K562 (cell line): ENCODE results near the gene TIMM22. TPM values are rescaled to one million over a fixed set of nuclear protein-coding genes. Genes with fewer than 3 reads are reported as not detected.

Experiments
- ATAC-seq: fragments of 200-7000 bp; cut with Tn5 transposase; 3 replicates; pipeline ENCODE4 v1.9.1; 2020; ENCODE audit warnings: moderate library complexity
- BruUV-seq: library from RNA; stranded (reverse); fragments of 400-500 nt; replicated peaks from 2 replicates; lab custom pipeline; 2021; lab: Mats Ljungman, UMichigan
- CTCF ChIA-PET: fragments of 300-600 bp; formaldehyde crosslinking; extraction: SDS; loops from one replicate; lab custom pipeline; 2021; ENCODE audit warnings: low intra/inter-chr PET ratio; lab: Yijun Ruan, JAX
- POLR2A ChIA-PET: fragments of 300-600, 350-650 bp; sonication (Branson Sonifier 250); formaldehyde crosslinking; extraction: SDS; loops from one replicate; lab custom pipeline; 2021; ENCODE audit warnings: antibody characterized with exemption, inconsistent platforms; lab: Yijun Ruan, JAX
- DNase-seq, 4 experiments: peaks; one replicate each; pipeline versions ENCODE4 v3.0.0 to v3.0.0-alpha.2; 2011 to 2018; ENCODE audit warnings: low spot score in 3 of 4, mixed read lengths in 3 of 4; ENCODE audit errors: extremely low read depth in 1 of 4
- FAIRE-seq: peaks from 2 replicates; lab custom pipeline; 2011; peaks lifted over from hg19 to GRCh38; lab: Jason Lieb, UNC
- H2AFZ ChIP-seq: 2 replicates; pipeline ENCODE4 v1.6.0; 2011; ENCODE audit warnings: low read depth, low read length, control low read depth, inconsistent platforms
- H3K27ac ChIP-seq: fragments of 200-600 bp; 3 replicates; pipeline ENCODE4 v1.8.0; 2011; ENCODE audit warnings: low read depth, mild to moderate bottlenecking, control low read depth, inconsistent platforms, low read length, moderate library complexity, mixed read lengths; ENCODE audit errors: extremely low read depth
- H3K27me3 ChIP-seq, 2 experiments: fragments of 300-600 bp in 1 of 2; 2 replicates in 1 of 2; 3 replicates in 1 of 2; pipeline versions ENCODE4 v1.6.0 to v1.8.0; 2011; ENCODE audit warnings: inconsistent platforms in 2 of 2, low read length in 2 of 2, mild to moderate bottlenecking in 1 of 2, mixed read lengths in 1 of 2, moderate library complexity in 1 of 2; ENCODE audit not compliant: control insufficient read depth in 2 of 2, insufficient read depth in 2 of 2
- H3K36me3 ChIP-seq: fragments of 300-600 bp; 3 replicates; pipeline ENCODE4 v1.8.0; 2011; ENCODE audit warnings: mild to moderate bottlenecking, low read length, inconsistent platforms; ENCODE audit not compliant: control insufficient read depth, insufficient read depth
- H3K4me1 ChIP-seq, 2 experiments: fragments of 200-600 bp in 1 of 2; replicated peaks in 1 of 2; 2 replicates in 1 of 2; 3 replicates in 1 of 2; pipeline versions ENCODE4 v1.5.1 to v1.8.0; 2011; ENCODE audit warnings: inconsistent platforms in 2 of 2, low read length in 2 of 2, mild to moderate bottlenecking in 1 of 2, mixed read lengths in 1 of 2, moderate library complexity in 1 of 2; ENCODE audit not compliant: control insufficient read depth in 2 of 2, insufficient read depth in 2 of 2
- H3K4me2 ChIP-seq: 2 replicates; pipeline ENCODE4 v1.6.1; 2011; ENCODE audit warnings: low read length, control low read depth, inconsistent platforms, mixed read lengths; ENCODE audit not compliant: insufficient read depth
- H3K4me3 ChIP-seq: fragments of 200-600 bp; sonication (generic), shearing (Covaris generic); 2 replicates; pipeline ENCODE4 v1.5.1; 2016; ENCODE audit warnings: control low read depth, inconsistent platforms
- H3K79me2 ChIP-seq: fragments of 200-600 bp; 3 replicates; pipeline ENCODE4 v1.8.0; 2011; ENCODE audit warnings: low read length, inconsistent platforms; ENCODE audit not compliant: control insufficient read depth, insufficient read depth
- H3K9ac ChIP-seq, 2 experiments: 2 replicates each; pipeline versions ENCODE4 v1.6.0 to v1.6.1; 2011; ENCODE audit warnings: low read depth in 2 of 2, low read length in 2 of 2, control low read depth in 1 of 2, inconsistent platforms in 1 of 2, mild to moderate bottlenecking in 1 of 2, mixed read lengths in 1 of 2; ENCODE audit not compliant: insufficient read depth in 1 of 2
- H3K9me1 ChIP-seq: one replicate; pipeline ENCODE4 v1.6.0; 2011; ENCODE audit warnings: inconsistent platforms, mild to moderate bottlenecking, low read length, moderate library complexity; ENCODE audit not compliant: control insufficient read depth, insufficient read depth
- H3K9me3 ChIP-seq: replicated peaks from 2 replicates; pipeline ENCODE4 v1.5.1; 2011; ENCODE audit warnings: low read depth, low read length, inconsistent platforms; ENCODE audit not compliant: control insufficient read depth, insufficient read depth
- H4K20me1 ChIP-seq: replicated peaks from 2 replicates; pipeline ENCODE4 v1.6.1; 2011; ENCODE audit warnings: low read length, inconsistent platforms, mixed read lengths; ENCODE audit not compliant: control insufficient read depth, insufficient read depth
- DEAF1 ChIP-seq: fragments of 450-650 bp; formaldehyde crosslinking; IDR thresholded peaks from 2 replicates; pipeline ENCODE4 v1.4.0; 2020; ENCODE audit warnings: mild to moderate bottlenecking, moderate library complexity
- ELF2 ChIP-seq: fragments of 250-450 bp; sonication (Bioruptor Pico); IDR thresholded peaks from 2 replicates; pipeline ENCODE4 v1.5.0; 2021; ENCODE audit warnings: mild to moderate bottlenecking
- FOXJ2 ChIP-seq: fragments of 200-800 bp; sonication (Bioruptor generic); IDR thresholded peaks from 2 replicates; pipeline ENCODE4 v1.6.1; 2016; ENCODE audit warnings: missing genetic modification characterization, missing compliant biosample characterization
- HIVEP1 ChIP-seq: fragments of 250-450 bp; sonication (Bioruptor Pico); IDR thresholded peaks from 2 replicates; pipeline ENCODE4 v1.4.0; 2020; ENCODE audit warnings: mild to moderate bottlenecking
- HMGN3 ChIP-seq: IDR thresholded peaks from 2 replicates; pipeline ENCODE4 v1.6.1; 2011; ENCODE audit warnings: borderline replicate concordance, low read depth, mild to moderate bottlenecking, mixed read lengths, low read length; ENCODE audit not compliant: insufficient read length; ENCODE audit errors: extremely low read depth
- MEF2A ChIP-seq: IDR thresholded peaks from 2 replicates; pipeline ENCODE4 v1.6.1; 2011; ENCODE audit warnings: low read depth, mild to moderate bottlenecking, low read length, moderate library complexity; ENCODE audit not compliant: control insufficient read depth
- MEF2D ChIP-seq: conservative IDR thresholded peaks from 2 replicates; pipeline ENCODE4 v1.6.1; 2016; ENCODE audit warnings: low read depth, missing genetic modification characterization, missing compliant biosample characterization
- MTA2 ChIP-seq: fragments of 450-650 bp; IDR thresholded peaks from 2 replicates; pipeline ENCODE4 v1.6.1; 2016; ENCODE audit warnings: low read depth
- NFYB ChIP-seq: IDR thresholded peaks from 2 replicates; pipeline ENCODE4 v1.6.1; 2011; ENCODE audit warnings: mild to moderate bottlenecking, moderate library complexity; ENCODE audit not compliant: insufficient read length; ENCODE audit errors: extremely low read depth
- NRF1 ChIP-seq, 2 experiments: fragments of 450-650 bp; IDR thresholded peaks in 1 of 2; conservative IDR thresholded peaks in 1 of 2; 2 replicates each; pipeline ENCODE4 v1.6.1; 2014; ENCODE audit warnings: mild to moderate bottlenecking in 2 of 2
- SMAD2 ChIP-seq: fragments of 150-350 bp; IDR thresholded peaks from 2 replicates; pipeline ENCODE4 v1.6.1; 2014; ENCODE audit warnings: low read depth, mild to moderate bottlenecking, low read length
- SMC3 ChIP-seq: conservative IDR thresholded peaks from 2 replicates; pipeline ENCODE4 v1.6.1; 2011; ENCODE audit warnings: low read depth, low read length, improper control_type of control experiment; ENCODE audit not compliant: insufficient read depth
- SNAPC5 ChIP-seq: fragments of 250-450 bp; sonication (Bioruptor Pico); IDR thresholded peaks from 2 replicates; pipeline ENCODE4 v1.8.0; 2021; ENCODE audit warnings: moderate library complexity, mild to moderate bottlenecking, inconsistent platforms
- SNRNP70 ChIP-seq: fragments of 200-400 bp; formaldehyde crosslinking; optimal IDR thresholded peaks from 2 replicates; pipeline ENCODE3; 2017; ENCODE audit warnings: low read depth, low read length
- SPI1 ChIP-seq: IDR thresholded peaks from 2 replicates; pipeline ENCODE4 v1.6.1; 2011; ENCODE audit warnings: low read depth, low read length, control low read depth, borderline replicate concordance
- TCFL5 ChIP-seq: fragments of 250-450 bp; sonication (Bioruptor Pico); conservative IDR thresholded peaks from 2 replicates; pipeline ENCODE4 v1.6.1; 2021; ENCODE audit warnings: mild to moderate bottlenecking, moderate library complexity, matching md5 sums
- ZBTB9 ChIP-seq: fragments of 450-650 bp; formaldehyde crosslinking; IDR thresholded peaks from 2 replicates; pipeline ENCODE4 v1.4.0; 2020; ENCODE audit warnings: mild to moderate bottlenecking, moderate library complexity
- ZNF263 ChIP-seq: sonication (generic); formaldehyde crosslinking; IDR thresholded peaks from 2 replicates; pipeline ENCODE4 v1.8.0; 2022; ENCODE audit warnings: mild to moderate bottlenecking, missing genetic modification reagents, borderline replicate concordance
- ZNF507 ChIP-seq: conservative IDR thresholded peaks from 2 replicates; pipeline ENCODE4 v1.6.1; 2017; ENCODE audit warnings: missing genetic modification characterization, missing compliant biosample characterization
- ZSCAN32 ChIP-seq: fragments of 450-650 bp; formaldehyde crosslinking; IDR thresholded peaks from 2 replicates; pipeline ENCODE4 v1.4.0; 2020; ENCODE audit warnings: mild to moderate bottlenecking, moderate library complexity
- WGBS: fragments of 100-300 bp; shearing (Covaris generic); methylation state at CpG from one replicate; pipeline ENCODE4 v1.1.6; 2016; ENCODE audit warnings: low coverage, mixed read lengths; ENCODE audit not compliant: insufficient coverage; ENCODE audit errors: missing lambda C conversion rate; 5-methylcytosine and 5-hydroxymethylcytosine counted together
- in situ Hi-C: fragments of 300-500 bp; cut with MboI; formaldehyde crosslinking; loops from 4 replicates; pipeline ENCODE4 v1.15.0; 2018; ENCODE audit warnings: inconsistent platforms, mixed read lengths
- intact Hi-C: fragments of 100-400 bp; cut with micrococcal nuclease; formaldehyde crosslinking; loops from 2 replicates; pipeline ENCODE4 v1.14.2; 2022
- polyA plus RNA-seq, 8 experiments: library from polyadenylated mRNA; depleted of rRNA in 4 of 8; stranded (reverse) in 5 of 8; unstranded in 3 of 8; fragments of >200 nt; fragmentation: Nextera tagmentation in 2 of 8; fragmentation: Illumina TruSeq in 1 of 8; extraction: Ambion mirVana in 2 of 8; extraction: Trizol in 1 of 8; gene quantifications; 2 replicates each; pipeline versions ENCODE4 v1.2.1 to v1.2.3, GENCODE V29; 2011 to 2014; ENCODE audit warnings: inconsistent platforms in 1 of 8, missing spikeins in 1 of 8
- total RNA-seq, 7 experiments: library from RNA; depleted of rRNA in 6 of 7; stranded (reverse); fragments of >200 nt in 6 of 7; fragmentation: Illumina TruSeq in 2 of 7; extraction: Trizol in 2 of 7; gene quantifications; 2 replicates each; pipeline versions ENCODE4 v1.2.1 to v1.2.3, GENCODE V29; 2011 to 2021; ENCODE audit warnings: low replicate concordance in 1 of 7

TIMM22 gene
- total and polyA plus RNA-seq, 9 of the 15 experiments (the other 6 are each of a cell fraction or from before 2014, with no cell fraction given) = 5.9 to 14.1 (median 10.3) TPM

GRCh38 chr17:1032391-1032790 lies 35.5 kb downstream of the TIMM22 start:
- intact Hi-C loops = no loop called here
- Histone ChIP-seq H3K4me2 (no peak overlapping the region), H4K20me1 (peaks cover 11% of the 10 kb centered on the region; the same call in 1 of the 2 replicates), H3K4me1 (peaks cover 0 to 4% of the 10 kb centered on the region in 2 experiments; a peak in 2 of 5 replicates), H3K36me3 (no peaks in the 10 kb centered on the region), H3K9me3 (no peaks in the 10 kb centered on the region), H3K9me1 (no peaks in the 10 kb centered on the region), H3K27me3 (peaks cover 0 to 62% of the 10 kb centered on the region in 2 experiments; a peak in 4 of 5 replicates), H3K27ac (no peak overlapping the region), H2AFZ (no peak overlapping the region), H3K9ac (no peak overlapping the region), H3K4me3 (no peak overlapping the region), H3K79me2 (no peaks in the 10 kb centered on the region)
- FAIRE-seq (no peak), DNase-seq (no peak), ATAC-seq (no peak)
- ChIA-PET CTCF (no interaction called here), POLR2A (no interaction called here)
- no peak for TF ChIP-seq MEF2A
- no peak for TF ChIP-seq ZNF507 (tag)
- TF ChIP-seq NRF1 (conservative IDR thresholded peaks at IDR 0.05 in 1 of 2, IDR thresholded peaks at IDR 0.05 in 1 of 2) = no peak
- no peak for TF ChIP-seq MTA2
- no peak for TF ChIP-seq SMC3
- no peak for TF ChIP-seq ZSCAN32 (CRISPR knock-in tag)
- no peak for TF ChIP-seq SNAPC5 (CRISPR knock-in tag)
- TF ChIP-seq DEAF1 = no peak
- no peak for TF ChIP-seq NFYB
- no peak for TF ChIP-seq SMAD2
- no peak for TF ChIP-seq FOXJ2 (tag)
- no peak for TF ChIP-seq HIVEP1 (CRISPR knock-in tag)
- no peak for TF ChIP-seq ELF2 (CRISPR knock-in tag)
- no peak for TF ChIP-seq ZBTB9 (CRISPR knock-in tag)
- TF ChIP-seq SPI1 = no peak
- no peak for TF ChIP-seq MEF2D (tag)
- no peak for TF ChIP-seq HMGN3
- no peak for TF ChIP-seq ZNF263
- no peak for TF ChIP-seq TCFL5
- no peak for TF ChIP-seq SNRNP70
- in situ Hi-C loops = no loop called here
- no TSS peak for BruUV-seq
- WGBS = 7% methylated on average over 24 of the region's 27 CpGs
